HG03565 (cell line): ENCODE results near the gene EPS8L1.
A peak's percentile ranks its signal among the peaks of the same experiment; 100 is the strongest.

Source experiments
- ATAC-seq: cut with Tn5 transposase; IDR thresholded peaks from one replicate; pipeline ENCODE4 v1.9.1; 2021; ENCODE audit warnings: mild to moderate bottlenecking, moderate library complexity; ENCODE audit not compliant: unreplicated experiment

The EPS8L1 gene

DNA sequence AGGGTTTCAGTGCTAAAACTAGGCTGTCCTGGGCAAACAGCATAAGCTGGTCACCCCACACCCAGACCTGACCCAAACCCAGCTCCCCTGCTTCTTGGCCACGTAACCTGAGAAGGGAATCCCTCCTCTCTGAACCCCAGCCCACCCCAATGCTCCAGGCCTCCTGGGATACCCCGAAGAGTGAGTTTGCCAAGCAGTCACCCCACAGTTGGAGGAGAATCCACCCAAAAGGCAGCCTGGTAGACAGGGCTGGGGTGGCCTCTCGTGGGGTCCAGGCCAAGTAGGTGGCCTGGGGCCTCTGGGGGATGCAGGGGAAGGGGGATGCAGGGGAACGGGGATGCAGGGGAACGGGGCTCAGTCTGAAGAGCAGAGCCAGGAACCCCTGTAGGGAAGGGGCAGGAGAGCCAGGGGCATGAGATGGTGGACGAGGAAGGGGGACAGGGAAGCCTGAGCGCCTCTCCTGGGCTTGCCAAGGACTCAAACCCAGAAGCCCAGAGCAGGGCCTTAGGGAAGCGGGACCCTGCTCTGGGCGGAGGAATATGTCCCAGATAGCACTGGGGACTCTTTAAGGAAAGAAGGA is 39.0 kb downstream of the EPS8L1 start:
- no peak for ATAC-seq

DNA sequence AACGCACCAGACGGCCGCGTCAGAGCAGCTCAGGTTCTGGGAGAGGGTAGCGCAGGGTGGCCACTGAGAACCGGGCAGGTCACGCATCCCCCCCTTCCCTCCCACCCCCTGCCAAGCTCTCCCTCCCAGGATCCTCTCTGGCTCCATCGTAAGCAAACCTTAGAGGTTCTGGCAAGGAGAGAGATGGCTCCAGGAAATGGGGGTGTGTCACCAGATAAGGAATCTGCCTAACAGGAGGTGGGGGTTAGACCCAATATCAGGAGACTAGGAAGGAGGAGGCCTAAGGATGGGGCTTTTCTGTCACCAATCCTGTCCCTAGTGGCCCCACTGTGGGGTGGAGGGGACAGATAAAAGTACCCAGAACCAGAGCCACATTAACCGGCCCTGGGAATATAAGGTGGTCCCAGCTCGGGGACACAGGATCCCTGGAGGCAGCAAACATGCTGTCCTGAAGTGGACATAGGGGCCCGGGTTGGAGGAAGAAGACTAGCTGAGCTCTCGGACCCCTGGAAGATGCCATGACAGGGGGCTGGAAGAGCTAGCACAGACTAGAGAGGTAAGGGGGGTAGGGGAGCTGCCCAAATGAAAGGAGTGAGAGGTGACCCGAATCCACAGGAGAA is 39.9 kb downstream of the EPS8L1 start:
- no peak for ATAC-seq

GRCh38 chr19:55116232-55116858 is 40.7 kb downstream of the EPS8L1 start:
- ATAC-seq: no peak

DNA sequence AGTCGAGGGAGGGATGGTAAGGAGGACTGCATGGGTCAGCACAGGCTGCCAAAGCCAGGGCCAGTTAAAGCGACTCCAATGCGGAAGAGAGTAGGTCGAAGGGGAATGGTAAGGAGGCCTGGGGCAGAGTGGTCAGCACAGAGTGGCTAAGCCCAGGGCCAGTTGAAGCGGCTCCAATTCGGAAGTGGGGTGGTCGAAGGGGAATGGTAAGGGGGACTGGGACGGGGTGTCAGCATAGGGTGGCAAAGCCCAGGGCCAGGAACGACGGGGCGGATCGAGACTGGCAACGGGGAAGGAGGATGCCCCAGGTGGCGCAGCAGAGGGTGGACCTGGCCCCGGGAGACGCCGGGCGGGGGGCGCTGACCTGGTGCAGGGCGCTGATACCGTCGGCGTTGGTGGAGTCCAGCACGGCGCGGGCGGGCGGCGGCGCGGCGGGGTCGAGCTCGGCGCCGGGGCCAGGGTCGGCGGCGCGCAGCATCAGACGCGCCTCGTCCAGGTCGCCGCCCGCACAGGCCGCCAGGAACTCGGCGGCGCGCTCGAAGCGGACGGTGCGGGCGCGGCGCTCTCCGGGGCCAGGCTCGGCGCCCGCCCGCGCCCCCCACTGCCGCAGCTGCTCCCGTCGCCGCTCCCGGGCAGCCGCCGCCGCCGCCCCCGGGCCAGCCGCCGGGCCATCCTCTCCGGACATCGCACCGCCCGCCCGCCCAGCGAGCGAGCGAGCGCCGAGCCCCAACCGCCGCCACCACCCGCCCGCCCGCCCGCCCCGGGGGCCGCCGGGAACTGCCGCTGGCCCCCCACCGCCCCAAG is 41.4 kb downstream of the EPS8L1 start, which contains the start of gene PPP1R12C:
TSS of gene PPP1R12C (minus strand) at position 779 of the 804 bp plus-strand sequence. CDS start at position 685, 94 bp downstream.
- peak; percentile 1 for ATAC-seq

DNA sequence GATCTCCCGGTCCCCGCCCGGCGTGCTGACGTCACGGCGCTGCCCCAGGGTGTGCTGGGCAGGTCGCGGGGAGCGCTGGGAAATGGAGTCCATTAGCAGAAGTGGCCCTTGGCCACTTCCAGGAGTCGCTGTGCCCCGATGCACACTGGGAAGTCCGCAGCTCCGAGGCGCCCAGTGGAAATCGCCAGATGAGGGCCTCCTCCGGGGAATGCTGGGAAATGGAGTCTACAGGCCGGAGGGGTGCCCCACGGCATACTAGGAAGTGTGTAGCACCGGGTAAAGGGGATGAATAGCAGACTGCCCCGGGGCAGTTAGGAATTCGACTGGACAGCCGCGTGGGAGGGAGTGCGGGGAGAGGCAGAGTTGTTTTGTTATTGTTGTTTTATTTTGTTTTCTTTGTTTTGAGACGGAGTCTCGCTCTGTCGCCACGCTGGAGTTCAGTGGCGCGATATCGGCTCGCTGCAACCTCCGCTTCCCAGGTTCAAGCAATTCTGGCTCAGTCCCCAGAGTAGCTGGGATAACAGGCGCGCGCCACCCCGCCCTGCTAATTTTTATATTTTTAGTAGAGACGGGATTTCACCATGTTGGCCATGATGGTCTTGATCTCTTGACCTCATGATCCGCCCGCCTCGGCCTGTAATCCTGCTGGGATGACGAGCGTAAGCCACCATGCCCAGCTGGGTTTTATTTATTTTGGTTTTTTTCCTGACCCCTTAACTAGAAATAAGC is 42.2 kb downstream of the EPS8L1 start:
- peak; percentile 85 for ATAC-seq

DNA sequence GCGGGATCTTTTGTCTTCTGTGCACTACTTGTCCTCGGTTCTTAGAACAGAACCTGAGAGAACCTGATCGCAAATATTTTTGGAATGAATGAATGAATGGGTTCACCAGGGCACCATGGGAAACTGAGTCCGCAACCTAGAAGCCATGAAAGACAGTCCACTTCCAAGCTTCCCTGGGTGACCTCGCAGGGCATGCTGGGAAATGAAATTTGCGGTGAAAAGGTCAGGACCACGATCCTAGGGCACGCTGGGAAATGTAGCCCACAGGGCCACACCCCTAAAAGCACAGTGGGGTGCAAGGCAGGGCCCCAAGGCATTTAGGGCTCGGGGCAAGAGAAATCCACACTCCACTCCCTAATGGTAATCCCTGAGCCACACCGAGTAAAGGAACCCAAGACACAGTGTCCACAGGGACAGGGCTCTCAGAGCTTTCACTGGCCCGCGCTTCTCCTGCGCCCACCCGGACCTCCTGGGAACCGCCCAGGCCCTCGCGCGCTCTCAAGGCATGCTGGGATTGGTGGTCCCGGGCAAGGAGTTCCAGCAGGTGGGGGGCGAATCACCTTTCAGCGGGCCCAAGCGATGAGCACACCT is 42.8 kb downstream of the EPS8L1 start:
- ATAC-seq: no peak

GRCh38 chr19:55119053-55119452 is 43.4 kb downstream of the EPS8L1 start:
- no peak for ATAC-seq

- ATAC-seq: no peak
Observed at GRCh38 chr19:55131421-55131820, 55.8 kb downstream of the EPS8L1 start.

GRCh38 chr19:55132453-55133129 is 56.9 kb downstream of the EPS8L1 start:
- ATAC-seq: no peak

DNA sequence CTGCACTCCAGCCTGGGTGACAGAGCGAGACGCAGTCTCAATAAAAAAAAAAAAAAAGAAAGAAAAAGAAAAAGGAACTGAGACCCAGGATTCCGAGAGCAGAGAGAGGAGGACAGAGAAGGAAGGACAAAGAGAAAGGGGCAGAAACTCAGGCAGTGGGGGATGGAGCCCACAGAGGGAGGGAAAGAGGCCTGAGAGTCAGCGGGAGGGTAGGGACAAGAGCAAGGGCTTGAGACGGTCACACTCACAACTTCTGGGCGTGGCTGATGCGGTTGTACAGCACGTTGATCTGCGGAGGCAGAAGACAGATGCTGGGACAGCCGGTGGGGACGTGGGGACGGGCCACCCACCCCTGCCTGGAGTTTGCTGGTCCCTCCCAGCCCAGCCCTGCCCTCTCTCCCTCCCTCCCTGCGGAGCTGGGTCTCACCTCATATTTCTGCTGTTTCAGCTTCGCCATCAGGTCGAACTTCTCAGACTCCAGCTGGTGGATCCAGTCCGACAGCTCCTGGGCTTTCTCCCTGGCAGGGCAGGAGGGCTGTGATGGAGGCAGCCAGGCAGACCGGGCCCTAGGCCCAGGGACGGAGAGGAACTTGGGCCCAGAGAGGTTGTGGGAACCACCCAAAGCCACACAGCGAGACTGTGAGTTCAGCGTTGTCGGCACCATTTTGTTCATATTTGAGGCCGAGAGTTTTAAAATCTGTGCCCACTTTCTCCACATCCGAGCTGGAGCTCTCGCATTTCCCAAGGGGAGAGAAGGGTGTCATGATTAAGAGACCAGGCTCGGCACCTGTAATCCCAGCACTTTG is 58.2 kb downstream of the EPS8L1 start:
- ATAC-seq: no peak

GRCh38 chr19:55134736-55135135 is 59.1 kb downstream of the EPS8L1 start:
- ATAC-seq: no peak

DNA sequence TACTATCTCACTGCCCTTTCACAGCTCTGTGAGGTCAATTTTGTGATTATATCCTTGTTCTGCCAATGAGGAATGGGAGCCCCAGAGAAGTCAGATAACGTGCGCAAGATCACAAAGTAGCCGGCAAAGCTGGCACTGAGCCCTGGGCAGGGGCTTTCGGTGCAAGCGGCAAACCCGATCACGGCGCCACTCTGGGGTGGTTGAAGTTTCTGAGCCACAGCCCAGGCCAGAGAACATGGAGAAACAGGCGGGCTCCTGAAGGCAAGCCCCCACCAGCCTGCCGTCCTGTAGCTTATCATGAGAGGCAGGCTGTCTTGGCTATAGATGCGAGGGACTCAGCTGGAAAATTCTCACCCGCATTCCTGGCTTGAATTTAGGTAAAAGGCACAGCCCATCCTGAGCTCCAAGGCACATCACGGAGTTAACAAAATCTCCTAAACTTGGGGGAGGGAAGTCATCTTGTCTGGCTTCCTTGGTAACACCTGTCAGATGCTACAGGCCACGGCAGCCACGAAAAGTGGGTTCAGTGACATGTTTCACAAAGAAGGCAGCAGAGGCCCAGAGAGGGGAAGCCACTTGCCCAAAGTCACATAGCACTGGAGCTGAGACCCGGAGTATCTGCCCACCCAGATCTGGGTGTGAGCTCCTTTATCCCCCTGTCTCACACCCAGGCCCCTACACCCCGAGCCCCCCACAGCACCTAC is 60.9 kb downstream of the EPS8L1 start:
- ATAC-seq: no peak
